Measurements from ENCODE around the gene CCDC201.
"Not testable (repeated sequence)": the region's sequence is repeated elsewhere in the genome, so short reads cannot be mapped to it uniquely, and the experiment has no call there.

Gene CCDC201

GRCh38 chr7:45853491-45853890 is 19.4 kb downstream of the CCDC201 start:
- not testable (repeated sequence) for H3K4me1 ChIP-seq (ENCODE audit: control insufficient read depth, insufficient read depth, low read length); H3K36me3 ChIP-seq (ENCODE audit: control insufficient read depth, insufficient read depth, low read length); H3K4me3 ChIP-seq (ENCODE audit: insufficient read depth, low read depth, low read length); H3K27ac ChIP-seq (ENCODE audit: insufficient read depth, low read depth, low read length, poor library complexity, severe bottlenecking); H3K9me3 ChIP-seq (ENCODE audit: control insufficient read depth, low read length); H3K27me3 ChIP-seq (ENCODE audit: control insufficient read depth, insufficient read depth, low read length, poor library complexity, severe bottlenecking)
- 87 to 88% methylated on average over 8 of the region's 8 CpGs for WGBS, 2 experiments

- not testable (repeated sequence) for H3K4me3 ChIP-seq (ENCODE audit: insufficient read depth, low read depth, low read length); H3K4me1 ChIP-seq (ENCODE audit: control insufficient read depth, insufficient read depth, low read length); H3K27ac ChIP-seq (ENCODE audit: insufficient read depth, low read depth, low read length, poor library complexity, severe bottlenecking); H3K27me3 ChIP-seq (ENCODE audit: control insufficient read depth, insufficient read depth, low read length, poor library complexity, severe bottlenecking); H3K9me3 ChIP-seq (ENCODE audit: control insufficient read depth, low read length); H3K36me3 ChIP-seq (ENCODE audit: control insufficient read depth, insufficient read depth, low read length)
- WGBS, 2 experiments: 85% methylated on average over 10 of the region's 10 CpGs
Observed at GRCh38 chr7:45852984-45853383, 19.9 kb downstream of the CCDC201 start.

- H3K9me3 ChIP-seq (ENCODE audit: control insufficient read depth, low read length); H3K4me1 ChIP-seq (ENCODE audit: control insufficient read depth, insufficient read depth, low read length); H3K27ac ChIP-seq (ENCODE audit: insufficient read depth, low read depth, low read length, poor library complexity, severe bottlenecking); H3K27me3 ChIP-seq (ENCODE audit: control insufficient read depth, insufficient read depth, low read length, poor library complexity, severe bottlenecking); H3K36me3 ChIP-seq (ENCODE audit: control insufficient read depth, insufficient read depth, low read length); H3K4me3 ChIP-seq (ENCODE audit: insufficient read depth, low read depth, low read length): not testable (repeated sequence)
- WGBS, 2 experiments: 94 to 95% methylated on average over 6 of the region's 6 CpGs
Observed at GRCh38 chr7:45848734-45849133, 24.1 kb downstream of the CCDC201 start.

GRCh38 chr7:45846536-45846935 is 26.3 kb downstream of the CCDC201 start:
- H3K4me1 ChIP-seq (ENCODE audit: control insufficient read depth, insufficient read depth, low read length); H3K4me3 ChIP-seq (ENCODE audit: insufficient read depth, low read depth, low read length); H3K27ac ChIP-seq (ENCODE audit: insufficient read depth, low read depth, low read length, poor library complexity, severe bottlenecking); H3K9me3 ChIP-seq (ENCODE audit: control insufficient read depth, low read length); H3K27me3 ChIP-seq (ENCODE audit: control insufficient read depth, insufficient read depth, low read length, poor library complexity, severe bottlenecking); H3K36me3 ChIP-seq (ENCODE audit: control insufficient read depth, insufficient read depth, low read length): not testable (repeated sequence)
- WGBS, 2 experiments: 89 to 92% methylated on average over 5 of the region's 5 CpGs

GRCh38 chr7:45841926-45842717 is 30.8 kb downstream of the CCDC201 start:
- WGBS, 2 experiments: 92 to 93% methylated on average over 4 of the region's 4 CpGs
- H3K4me1 ChIP-seq (ENCODE audit: control insufficient read depth, insufficient read depth, low read length); H3K27me3 ChIP-seq (ENCODE audit: control insufficient read depth, insufficient read depth, low read length, poor library complexity, severe bottlenecking); H3K27ac ChIP-seq (ENCODE audit: insufficient read depth, low read depth, low read length, poor library complexity, severe bottlenecking); H3K9me3 ChIP-seq (ENCODE audit: control insufficient read depth, low read length); H3K36me3 ChIP-seq (ENCODE audit: control insufficient read depth, insufficient read depth, low read length); H3K4me3 ChIP-seq (ENCODE audit: insufficient read depth, low read depth, low read length): not testable (repeated sequence)

GRCh38 chr7:45838852-45839251 is 34.0 kb downstream of the CCDC201 start:
- not testable (repeated sequence) for H3K27me3 ChIP-seq (ENCODE audit: control insufficient read depth, insufficient read depth, low read length, poor library complexity, severe bottlenecking); H3K4me3 ChIP-seq (ENCODE audit: insufficient read depth, low read depth, low read length); H3K36me3 ChIP-seq (ENCODE audit: control insufficient read depth, insufficient read depth, low read length); H3K9me3 ChIP-seq (ENCODE audit: control insufficient read depth, low read length); H3K4me1 ChIP-seq (ENCODE audit: control insufficient read depth, insufficient read depth, low read length); H3K27ac ChIP-seq (ENCODE audit: insufficient read depth, low read depth, low read length, poor library complexity, severe bottlenecking)
- 100% methylated on average over 1 of the region's 2 CpGs; no CpG with 5 or more reads in 1 of the 2 experiments for WGBS, 2 experiments

- H3K27ac ChIP-seq (ENCODE audit: insufficient read depth, low read depth, low read length, poor library complexity, severe bottlenecking); H3K9me3 ChIP-seq (ENCODE audit: control insufficient read depth, low read length); H3K27me3 ChIP-seq (ENCODE audit: control insufficient read depth, insufficient read depth, low read length, poor library complexity, severe bottlenecking); H3K4me3 ChIP-seq (ENCODE audit: insufficient read depth, low read depth, low read length); H3K4me1 ChIP-seq (ENCODE audit: control insufficient read depth, insufficient read depth, low read length); H3K36me3 ChIP-seq (ENCODE audit: control insufficient read depth, insufficient read depth, low read length): not testable (repeated sequence)
- 83 to 91% methylated on average over 9 of the region's 9 CpGs for WGBS, 2 experiments
Observed at GRCh38 chr7:45832433-45833177, 40.3 kb downstream of the CCDC201 start.

- not testable (repeated sequence) for H3K9me3 ChIP-seq (ENCODE audit: control insufficient read depth, low read length); H3K36me3 ChIP-seq (ENCODE audit: control insufficient read depth, insufficient read depth, low read length); H3K27ac ChIP-seq (ENCODE audit: insufficient read depth, low read depth, low read length, poor library complexity, severe bottlenecking); H3K27me3 ChIP-seq (ENCODE audit: control insufficient read depth, insufficient read depth, low read length, poor library complexity, severe bottlenecking); H3K4me1 ChIP-seq (ENCODE audit: control insufficient read depth, insufficient read depth, low read length); H3K4me3 ChIP-seq (ENCODE audit: insufficient read depth, low read depth, low read length)
- 94 to 99% methylated on average over 12 of the region's 12 CpGs for WGBS, 2 experiments
Observed at GRCh38 chr7:45829846-45830245, 43.0 kb downstream of the CCDC201 start.

GRCh38 chr7:45827731-45828130 is 45.2 kb downstream of the CCDC201 start:
- H3K9me3 ChIP-seq (ENCODE audit: control insufficient read depth, low read length); H3K4me1 ChIP-seq (ENCODE audit: control insufficient read depth, insufficient read depth, low read length); H3K36me3 ChIP-seq (ENCODE audit: control insufficient read depth, insufficient read depth, low read length); H3K27ac ChIP-seq (ENCODE audit: insufficient read depth, low read depth, low read length, poor library complexity, severe bottlenecking); H3K27me3 ChIP-seq (ENCODE audit: control insufficient read depth, insufficient read depth, low read length, poor library complexity, severe bottlenecking); H3K4me3 ChIP-seq (ENCODE audit: insufficient read depth, low read depth, low read length): not testable (repeated sequence)
- WGBS, 2 experiments: 94% methylated on average over 13 of the region's 13 CpGs

- H3K4me3 ChIP-seq (ENCODE audit: insufficient read depth, low read depth, low read length); H3K27ac ChIP-seq (ENCODE audit: insufficient read depth, low read depth, low read length, poor library complexity, severe bottlenecking); H3K27me3 ChIP-seq (ENCODE audit: control insufficient read depth, insufficient read depth, low read length, poor library complexity, severe bottlenecking); H3K36me3 ChIP-seq (ENCODE audit: control insufficient read depth, insufficient read depth, low read length); H3K4me1 ChIP-seq (ENCODE audit: control insufficient read depth, insufficient read depth, low read length); H3K9me3 ChIP-seq (ENCODE audit: control insufficient read depth, low read length): not testable (repeated sequence)
- WGBS, 2 experiments: 88 to 89% methylated on average over 3 of the region's 3 CpGs
Observed at GRCh38 chr7:45826550-45826949, 46.3 kb downstream of the CCDC201 start.
